Activated T-helper 9 cell treated with anti-CD3 and anti-CD28 coated beads, Interleukin-2, amount 50 U/mL, for 16 hours (primary cell): ENCODE data around the gene SMG6.
A peak's percentile ranks its signal among the peaks of the same experiment; 100 is the strongest.
"Not testable (repeated sequence)": the region's sequence is repeated elsewhere in the genome, so short reads cannot be mapped to it uniquely, and the experiment has no call there.

Experiments
- DNase-seq: peaks from one replicate; pipeline ENCODE4 v3.0.0-alpha.2; 2020; ENCODE audit warnings: low read depth

SMG6 gene

GRCh38 chr17:2263183-2264066, 40.2 kb downstream of the SMG6 start:
- DNase-seq, result no peak

GRCh38 chr17:2262135-2262587, 41.4 kb downstream of the SMG6 start:
- DNase-seq, result no peak

GRCh38 chr17:2259769-2260536, 43.6 kb downstream of the SMG6 start:
- DNase-seq, result peak; percentile 46

GRCh38 chr17:2258830-2259229, 44.8 kb downstream of the SMG6 start:
- DNase-seq, result not testable (repeated sequence)

GRCh38 chr17:2253768-2254406, 49.7 kb downstream of the SMG6 start:
- DNase-seq, result no peak

GRCh38 chr17:2253362-2253761, 50.2 kb downstream of the SMG6 start:
- DNase-seq, result no peak

- no peak for DNase-seq
These were observed 52.5 kb downstream of the SMG6 start for GRCh38 chr17:2251098-2251497.

- no peak for DNase-seq
These were observed 53.2 kb downstream of the SMG6 start for GRCh38 chr17:2250140-2251095.

- DNase-seq, result no peak
These were observed 56.6 kb downstream of the SMG6 start for GRCh38 chr17:2247005-2247404.

- DNase-seq, result peak; percentile 78
These were observed 58.8 kb downstream of the SMG6 start for GRCh38 chr17:2244545-2245525.

GRCh38 chr17:2243953-2244352, 59.6 kb downstream of the SMG6 start:
- no peak for DNase-seq

- DNase-seq, result no peak
These were observed 61.8 kb downstream of the SMG6 start for GRCh38 chr17:2241823-2242222.

- DNase-seq, result no peak
These were observed 63.0 kb downstream of the SMG6 start for GRCh38 chr17:2240541-2240940.

- peak; percentile 29 for DNase-seq
These were observed 63.6 kb downstream of the SMG6 start for GRCh38 chr17:2239882-2240430.

- no peak for DNase-seq
These were observed 64.4 kb downstream of the SMG6 start for GRCh38 chr17:2239170-2239551.

GRCh38 chr17:2238432-2239169, 65.0 kb downstream of the SMG6 start:
- no peak for DNase-seq

GRCh38 chr17:2237950-2238349, 65.6 kb downstream of the SMG6 start:
- no peak for DNase-seq

- DNase-seq, result no peak
These were observed 66.1 kb downstream of the SMG6 start for GRCh38 chr17:2237521-2237921.

- DNase-seq, result no peak
These were observed 67.7 kb downstream of the SMG6 start for GRCh38 chr17:2235792-2236366.
